Muscle of arm (tissue), 14 donors: ENCODE results near the gene LRRC9. TPM values are rescaled to one million over a fixed set of nuclear protein-coding genes. Genes with fewer than 3 reads are reported as not detected.
"Not testable (repeated sequence)": the region's sequence is repeated elsewhere in the genome, so short reads cannot be mapped to it uniquely, and the experiment has no call there.

Experiments
- DNase-seq: peaks from one replicate; pipeline ENCODE4 v3.0.0-alpha.2; 2013
- long read RNA-seq, 11 donors: transcript quantifications; one replicate each; lab custom pipeline, GENCODE V29; 2026
- polyA plus RNA-seq, 12 donors: library from polyadenylated mRNA; unstranded; fragments of 120-200 nt; gene quantifications; one replicate each; pipeline ENCODE4 v1.2.1, GENCODE V29; 2013; ENCODE audit not compliant: insufficient read length in 12 of 12

The LRRC9 gene
- polyA plus RNA-seq = under 1 TPM in 9 of 12 donors, not detected in 3; 0.13 to 0.82 (median 0.31) TPM
- long read RNA-seq, donor 1 = 0 reads
- long read RNA-seq, donor 2 = 0 reads
- long read RNA-seq, donor 3 = 0 reads
- long read RNA-seq, donor 4 = 0 reads
- long read RNA-seq, donor 5 = 0 reads
- long read RNA-seq, donor 6 = 0 reads
- long read RNA-seq, donor 7 = 0 reads
- long read RNA-seq, donor 8 = 0 reads
- long read RNA-seq, donor 9 = 0 reads
- long read RNA-seq, donor 10 = 0 reads
- long read RNA-seq, donor 11 = 0 reads

DNA sequence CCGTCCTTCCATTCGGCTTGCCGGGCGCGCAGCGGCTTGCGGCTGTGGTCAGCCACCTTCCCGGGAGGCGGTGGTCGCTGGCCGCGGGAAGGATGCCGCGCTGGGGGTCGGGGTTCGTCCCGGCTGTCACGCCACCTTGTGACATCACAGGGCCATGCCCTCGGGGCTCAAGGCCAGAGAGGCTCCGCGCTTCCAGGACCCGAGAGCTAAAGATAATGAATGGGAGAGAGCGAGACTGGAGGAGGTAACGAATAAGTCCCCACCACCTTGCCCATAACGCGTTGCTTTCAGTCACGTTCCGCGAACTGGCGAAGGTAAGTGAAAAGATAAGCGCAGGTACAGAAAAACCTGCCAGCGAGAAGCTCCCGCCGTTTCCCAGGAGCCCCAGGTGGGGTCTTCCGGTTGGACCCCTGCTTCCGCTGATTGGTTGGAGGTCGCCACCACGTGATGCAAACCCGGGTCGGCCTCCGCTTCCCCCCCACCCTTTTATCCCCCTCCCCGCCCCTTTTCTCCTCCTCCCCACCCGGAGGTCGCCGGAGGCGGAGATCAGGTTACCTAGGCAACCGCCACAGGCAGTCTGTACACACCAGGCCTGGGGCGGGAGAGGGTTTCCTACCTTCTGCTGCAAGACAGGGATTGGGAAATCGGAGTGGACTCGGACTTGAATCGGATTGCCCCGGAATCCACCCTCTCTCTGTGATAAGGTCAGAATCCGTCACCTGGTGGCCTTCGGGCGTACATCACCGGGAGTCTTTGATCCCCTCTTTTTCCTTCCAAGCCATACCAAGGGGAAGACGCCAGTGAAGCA is at the start of gene LRRC9:
TSS of gene LRRC9 (plus strand) at position 575 of the 808 bp plus-strand sequence.
- DNase-seq = peak; percentile 23

DNA sequence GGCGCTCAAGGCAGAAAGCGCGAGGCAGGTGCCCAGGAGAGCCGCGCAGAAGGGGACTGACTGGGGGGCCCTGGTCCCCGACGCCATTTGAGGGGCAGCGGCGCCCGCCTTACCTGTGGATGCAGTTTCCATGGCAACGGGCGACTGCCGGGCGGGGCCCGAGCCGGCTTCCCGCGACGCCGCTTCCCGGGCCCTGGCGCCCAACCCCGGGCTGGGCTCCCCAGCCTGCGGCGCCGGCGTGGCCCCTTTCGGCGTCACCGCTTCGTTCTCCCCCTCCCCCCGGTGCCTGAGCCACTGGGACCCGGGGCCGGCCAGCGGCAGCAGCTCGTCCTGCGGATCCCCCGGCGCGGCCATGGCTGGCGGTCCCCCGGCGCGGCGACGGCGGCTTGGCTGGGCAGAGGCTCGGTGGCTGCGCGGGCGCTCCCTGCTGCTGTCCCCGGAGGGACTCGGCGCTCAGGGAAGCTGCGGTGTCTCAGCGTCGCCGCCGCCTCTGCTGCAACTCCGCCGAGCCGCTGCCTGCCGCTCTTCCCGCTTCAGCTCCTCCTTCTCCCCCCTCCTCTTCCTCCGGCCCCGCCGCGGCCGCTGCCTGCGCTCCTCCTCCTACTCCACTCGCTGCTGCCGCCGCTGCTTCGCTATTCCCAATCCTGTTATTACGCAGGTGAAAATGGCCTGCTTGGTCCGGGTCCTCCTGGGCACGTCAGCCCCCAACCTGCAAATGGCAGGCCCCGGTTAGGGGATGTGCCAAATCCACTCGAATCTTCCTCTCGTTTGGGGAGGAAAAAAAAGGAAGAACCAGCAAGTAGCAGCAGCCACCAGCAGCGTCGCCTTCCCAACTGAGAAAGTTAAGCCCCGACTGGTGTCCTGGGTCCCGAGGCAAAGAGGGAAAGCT is 49.4 kb upstream of the LRRC9 start, which contains the start of gene RTN1:
TSS of gene RTN1 (minus strand) at position 500 of the 889 bp plus-strand sequence. CDS start at position 354, 146 bp downstream.
- DNase-seq = peak; percentile 49

DNA sequence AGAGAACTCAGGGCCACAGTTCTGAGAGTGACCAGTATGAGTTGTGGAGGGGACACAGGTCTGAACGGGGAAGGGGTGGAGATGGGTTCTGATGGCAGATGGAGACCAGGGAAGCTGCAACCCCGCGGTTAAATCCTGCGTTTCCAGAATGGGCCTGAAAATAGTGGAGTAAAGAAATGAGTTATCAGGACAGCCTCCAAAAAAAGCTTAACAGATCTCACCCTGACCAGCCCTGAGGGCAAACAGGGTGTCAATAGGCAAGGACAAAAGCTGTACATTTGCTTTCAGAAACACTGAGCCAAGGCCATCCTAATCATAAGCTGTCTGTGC is 48.8 kb upstream of the LRRC9 start:
- no peak for DNase-seq

- no peak for DNase-seq
Measured at GRCh38 chr14:59882957-59883356, 37.0 kb upstream of the LRRC9 start.

- DNase-seq = no peak
Measured at GRCh38 chr14:59890676-59891075, 29.3 kb upstream of the LRRC9 start.

GRCh38 chr14:59895721-59896120 is 24.2 kb upstream of the LRRC9 start:
- no peak for DNase-seq

- peak; percentile 20 for DNase-seq
Measured at GRCh38 chr14:59897757-59898383, 22.1 kb upstream of the LRRC9 start.

DNA sequence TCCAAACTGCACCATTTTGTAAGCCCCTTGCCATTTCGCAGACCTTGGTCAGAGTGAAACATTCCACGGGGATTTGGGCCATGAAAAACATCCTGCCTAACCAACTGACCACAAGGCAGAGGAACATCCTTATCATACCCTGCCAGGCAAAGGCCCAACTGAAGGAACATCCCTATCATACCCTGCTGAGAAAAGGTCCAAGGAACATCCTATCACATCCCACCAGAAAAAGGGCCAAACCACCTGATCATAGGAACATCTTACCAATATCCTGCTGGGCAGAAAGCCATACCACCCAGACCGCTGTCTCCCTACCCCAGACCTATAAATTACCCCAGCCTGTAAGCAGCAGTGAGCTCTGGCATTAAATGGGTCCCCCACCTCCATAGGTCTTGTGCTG is 19.4 kb upstream of the LRRC9 start:
- DNase-seq = no peak

DNA sequence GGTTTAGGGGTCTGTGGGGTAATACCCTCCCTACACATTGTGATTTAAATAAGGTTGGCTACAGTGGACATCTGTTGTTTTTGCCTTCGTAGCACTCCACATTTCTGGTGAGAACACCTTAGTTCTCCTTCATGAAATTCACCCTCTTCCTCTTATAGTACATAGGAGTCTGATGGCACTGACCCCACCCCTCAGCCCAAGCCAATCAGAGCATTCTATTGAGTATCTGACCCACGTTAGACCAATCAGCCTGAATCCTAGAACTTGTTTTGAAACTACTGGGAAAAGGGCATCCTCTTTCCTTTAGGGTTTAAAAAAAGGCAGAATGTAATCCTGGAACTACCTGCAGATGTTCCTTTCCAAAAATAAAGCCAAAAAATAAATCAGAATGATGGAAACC is 15.8 kb upstream of the LRRC9 start:
- no peak for DNase-seq

GRCh38 chr14:59905188-59905587 is 14.8 kb upstream of the LRRC9 start:
- no peak for DNase-seq

- no peak for DNase-seq
Measured at GRCh38 chr14:59912443-59912842, 7.5 kb upstream of the LRRC9 start.

DNA sequence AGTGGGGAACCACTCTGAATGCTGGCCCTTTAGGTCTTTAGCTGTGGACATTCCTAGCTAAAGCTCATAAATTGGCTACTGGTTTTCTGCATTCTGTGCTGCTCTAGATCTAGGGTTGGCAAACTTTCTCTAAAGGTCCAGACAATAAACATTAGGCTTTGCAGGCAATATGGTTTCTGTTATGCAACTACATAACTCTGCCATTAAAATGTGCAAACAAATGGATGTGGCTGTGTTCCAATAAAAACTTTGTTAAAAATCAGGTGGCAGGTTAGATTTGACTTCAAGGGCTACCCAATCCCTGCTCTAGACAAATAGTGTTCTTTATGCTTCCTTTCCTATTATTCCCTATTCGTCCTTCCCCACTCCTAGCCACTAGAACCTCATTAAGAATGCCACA is 6.8 kb upstream of the LRRC9 start:
- no peak for DNase-seq

GRCh38 chr14:59918824-59919569 is 947 bp upstream of the LRRC9 start:
- peak; percentile 19 for DNase-seq

DNA sequence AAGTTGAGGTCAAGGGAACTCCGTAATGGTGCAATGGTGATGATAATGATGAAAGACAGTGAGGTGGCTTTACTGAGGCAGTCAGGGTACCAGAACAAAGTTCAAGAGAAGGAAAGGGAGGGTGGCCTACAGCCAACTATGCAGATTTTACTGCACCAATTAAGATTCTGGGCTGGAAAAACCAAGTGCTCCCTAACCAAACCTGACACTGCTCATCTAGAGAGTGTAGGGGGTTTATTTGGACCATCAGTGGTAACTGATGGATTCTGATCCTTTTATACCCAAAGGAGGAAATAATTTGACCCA is 387 bp downstream of the LRRC9 start:
- no peak for DNase-seq

DNA sequence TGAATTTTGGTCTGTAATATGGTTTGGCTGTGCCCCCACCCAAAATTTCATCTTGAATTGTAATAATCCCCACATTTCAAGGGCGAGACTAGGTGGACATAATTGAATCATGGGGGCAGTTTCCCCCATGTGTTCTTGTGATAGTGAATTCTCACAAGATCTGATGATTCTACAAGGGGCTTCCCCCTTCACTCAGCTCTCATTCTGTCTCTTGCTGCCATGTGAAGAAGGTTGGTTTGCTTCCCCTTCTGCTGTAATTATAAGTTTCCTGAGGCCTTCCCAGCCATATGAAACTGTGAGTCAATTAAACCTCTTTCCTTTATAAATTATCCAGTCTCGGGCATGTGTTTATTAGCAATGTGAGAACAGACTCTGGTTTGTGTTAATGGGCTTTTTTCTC is 5.9 kb downstream of the LRRC9 start:
- DNase-seq = no peak

DNA sequence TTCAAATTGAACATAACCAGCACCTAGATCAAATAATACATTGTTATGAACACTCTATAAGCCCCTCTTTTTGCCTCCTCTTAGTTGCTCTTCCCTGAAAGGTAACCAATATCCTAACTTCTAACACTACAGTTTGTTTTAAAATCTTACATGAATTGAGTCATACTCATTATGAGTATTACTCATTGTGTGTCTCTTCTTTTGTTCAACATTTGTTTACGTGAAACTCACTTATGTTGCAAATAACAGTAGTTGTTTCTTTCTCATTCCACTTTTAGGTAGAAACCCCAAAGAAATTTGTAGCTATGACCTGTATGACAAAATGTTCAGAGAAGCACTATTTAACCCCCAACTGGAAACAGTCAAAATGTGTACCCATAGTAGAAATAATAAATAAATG is 6.6 kb downstream of the LRRC9 start:
- DNase-seq = no peak

GRCh38 chr14:59931237-59931636 is 11.3 kb downstream of the LRRC9 start:
- no peak for DNase-seq

- DNase-seq = no peak
Measured at GRCh38 chr14:59936145-59936544, 16.2 kb downstream of the LRRC9 start.

GRCh38 chr14:59939828-59940227 is 19.9 kb downstream of the LRRC9 start:
- no peak for DNase-seq

DNA sequence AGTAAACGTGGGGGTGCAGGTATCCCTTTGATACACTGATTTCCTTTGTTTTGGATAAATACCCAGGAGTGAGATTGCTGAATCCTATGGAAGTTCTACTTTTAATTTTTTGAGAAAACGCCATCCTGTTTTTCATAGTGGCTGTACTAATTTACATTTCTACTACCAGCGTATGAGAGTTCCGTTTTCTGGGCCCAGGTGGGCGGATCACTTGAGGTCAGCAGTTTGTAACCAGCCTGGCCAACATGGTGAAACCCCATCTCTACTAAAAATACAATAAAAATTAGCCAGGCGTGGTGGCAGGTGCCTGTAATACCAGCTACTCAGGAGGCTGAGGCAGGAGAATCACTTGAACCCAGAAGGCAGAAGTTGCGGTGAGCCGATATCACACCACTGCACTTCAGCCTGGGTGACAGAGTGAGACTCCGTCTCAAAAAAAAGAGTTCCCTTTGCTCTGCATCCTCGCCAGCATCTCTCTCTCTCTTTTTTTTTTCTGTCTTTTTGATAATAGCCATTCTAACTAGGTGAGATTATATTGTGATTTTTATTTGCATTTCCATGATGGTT is 22.4 kb downstream of the LRRC9 start:
- not testable (repeated sequence) for DNase-seq

DNA sequence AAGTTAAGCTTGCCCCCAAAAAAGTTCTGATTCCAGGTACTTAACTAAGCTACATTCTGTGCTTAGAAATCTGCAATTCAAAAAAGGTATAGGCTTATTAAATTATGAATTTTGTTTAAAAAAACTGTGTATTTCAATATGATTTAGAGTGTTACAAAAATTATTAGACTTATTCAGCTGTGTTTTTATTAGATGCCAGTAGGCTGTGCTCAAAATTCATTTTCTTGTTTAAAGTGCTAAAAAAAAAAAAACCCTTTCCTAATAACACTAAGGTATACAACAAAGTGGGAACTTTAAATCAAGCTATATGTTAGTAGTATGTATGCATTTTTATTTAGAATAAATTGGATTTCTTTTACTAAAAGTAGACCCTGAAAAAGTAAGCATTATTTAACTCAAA is 25.0 kb downstream of the LRRC9 start:
- DNase-seq = no peak
